Measurements from ENCODE around the gene ZNF524.
"Not testable (repeated sequence)": the region's sequence is repeated elsewhere in the genome, so short reads cannot be mapped to it uniquely, and the experiment has no call there.

The ZNF524 gene

DNA sequence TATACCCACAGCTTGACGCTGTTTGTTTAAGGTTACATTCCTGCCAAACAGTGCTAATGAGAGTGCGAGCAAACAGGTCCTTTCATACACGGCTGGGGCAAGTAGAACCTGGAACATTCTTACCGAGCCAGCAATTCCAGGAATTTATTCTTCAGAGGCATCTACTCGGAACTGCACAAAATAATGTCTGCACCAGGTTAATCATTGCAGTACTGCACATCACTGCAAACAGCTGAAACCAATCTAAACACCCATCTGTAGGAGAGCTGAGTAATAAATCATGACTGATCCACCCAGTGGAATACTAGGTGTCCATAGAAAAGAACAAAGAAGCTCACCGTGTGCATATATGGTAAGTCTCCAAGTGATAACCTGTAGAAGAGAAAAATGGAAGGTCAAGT is 18.3 kb upstream of the ZNF524 start:
- DNase-seq, result no peak

GRCh38 chr19:55582284-55582683 is 17.8 kb upstream of the ZNF524 start:
- not testable (repeated sequence) for DNase-seq

DNA sequence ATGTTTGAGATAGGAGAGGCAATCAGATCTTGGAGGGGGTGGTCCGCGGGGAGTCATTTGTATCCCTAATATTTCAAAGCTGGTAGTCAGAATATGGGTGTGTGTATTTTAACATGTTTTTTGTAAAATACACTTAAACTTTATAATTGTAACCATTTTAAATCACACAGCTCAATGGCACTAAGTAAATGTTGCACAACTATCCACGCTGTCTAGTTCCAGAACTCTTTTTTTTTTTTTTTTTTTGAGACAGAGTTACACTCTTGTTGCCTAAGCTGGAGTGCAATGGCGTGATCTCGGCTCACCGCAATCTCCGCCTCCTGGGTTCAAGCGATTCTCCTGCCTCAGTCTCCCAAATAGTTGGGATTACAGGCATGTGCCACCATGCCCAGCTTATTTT is 16.2 kb upstream of the ZNF524 start:
- not testable (repeated sequence) for DNase-seq

DNA sequence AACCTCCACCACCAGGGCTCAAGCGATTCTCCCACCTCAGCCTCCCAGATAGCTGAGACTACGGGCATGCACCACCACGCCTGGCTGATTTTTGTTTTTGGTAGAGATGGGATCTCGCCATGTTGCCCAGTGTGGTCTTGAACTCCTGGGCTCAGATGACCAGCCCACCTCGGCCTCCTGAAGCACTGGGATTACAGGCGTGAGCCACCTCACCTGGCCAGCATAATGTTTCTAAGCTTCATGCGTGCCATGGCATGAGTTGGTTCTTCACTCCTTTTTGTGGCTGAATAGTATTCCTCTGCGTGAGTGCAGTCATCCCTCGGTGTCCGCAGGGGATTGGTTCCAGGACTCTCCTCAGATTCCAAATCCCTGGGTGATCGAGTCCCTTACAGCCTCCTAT is 15.2 kb upstream of the ZNF524 start:
- no peak for DNase-seq

DNA sequence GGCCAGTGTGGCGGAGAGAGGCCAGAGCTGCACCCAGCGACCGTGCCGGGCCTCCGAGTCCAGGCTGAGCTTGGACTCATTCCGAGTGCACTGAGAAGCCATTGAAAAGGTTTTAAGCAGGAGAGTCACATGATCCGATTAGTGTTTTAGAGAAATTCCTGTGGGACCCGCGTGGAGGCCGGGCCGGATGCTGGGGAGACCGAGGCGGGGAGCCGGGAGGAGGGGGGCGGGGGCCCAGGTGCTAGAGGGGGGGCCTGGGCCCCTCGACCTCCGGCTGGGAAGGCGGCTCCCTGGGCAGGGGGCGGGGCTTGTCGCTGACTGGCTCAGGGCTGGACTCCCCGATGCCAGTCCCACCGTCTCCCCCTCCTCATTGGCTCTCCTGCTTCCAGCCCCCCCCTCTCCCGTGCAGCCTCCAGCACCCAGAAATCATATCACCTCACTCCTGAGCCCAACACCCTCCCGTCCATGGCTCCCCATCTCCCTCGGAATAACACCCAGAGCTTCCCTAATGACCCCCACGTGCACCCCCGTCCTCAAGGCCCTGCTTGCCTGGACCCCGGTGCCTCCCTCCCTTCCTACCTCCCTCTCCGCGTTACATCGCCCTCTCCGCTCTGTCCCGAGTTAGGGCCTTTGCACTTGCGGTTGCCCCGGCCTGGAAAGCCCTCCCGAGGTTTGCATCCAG is 14.3 kb upstream of the ZNF524 start:
- DNase-seq, result peak; percentile 85

GRCh38 chr19:55586976-55587668 is 13.0 kb upstream of the ZNF524 start:
- DNase-seq, result peak; percentile 91

GRCh38 chr19:55588738-55589137 is 11.3 kb upstream of the ZNF524 start:
- DNase-seq, result no peak

DNA sequence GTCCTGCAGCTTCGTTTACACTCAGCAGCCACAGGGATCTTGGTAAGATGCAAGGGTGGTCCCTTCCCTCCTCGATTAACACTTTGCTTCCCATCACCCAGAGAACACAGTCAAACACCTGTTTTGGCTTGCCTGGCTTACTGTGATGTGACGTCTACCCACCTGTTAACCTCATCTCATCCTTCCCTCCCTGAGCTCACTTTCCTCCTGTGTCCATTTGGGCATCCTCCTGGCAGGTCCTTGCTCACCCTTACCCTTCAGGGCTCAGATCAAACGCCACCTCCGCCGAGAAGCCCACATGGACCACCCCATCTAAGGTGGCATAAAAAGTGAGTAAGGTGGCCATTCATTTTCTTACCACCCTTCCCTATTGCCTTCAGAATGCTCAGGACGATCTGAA is 10.0 kb upstream of the ZNF524 start:
- no peak for DNase-seq

DNA sequence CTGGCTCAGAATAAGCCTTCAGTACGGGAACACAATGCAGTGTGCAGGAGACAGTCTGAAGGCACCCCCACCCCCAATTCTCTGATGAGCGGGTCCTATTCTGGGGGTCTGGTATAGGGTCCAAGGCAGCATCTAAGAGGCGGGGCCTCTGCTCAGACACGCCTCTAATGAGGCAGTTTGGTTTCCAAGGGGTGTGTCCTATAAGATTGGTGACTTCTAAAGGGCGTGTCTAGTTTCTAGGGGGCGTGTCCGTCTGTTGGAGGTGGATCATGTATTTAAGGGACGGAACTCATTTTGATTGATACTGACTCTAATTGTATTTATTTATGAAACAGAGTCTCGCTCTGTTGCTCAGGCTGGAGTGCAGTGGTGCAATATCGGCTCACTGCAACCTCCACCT is 9.5 kb upstream of the ZNF524 start:
- no peak for DNase-seq

- no peak for DNase-seq
Measured at GRCh38 chr19:55591555-55591954, 8.5 kb upstream of the ZNF524 start.

DNA sequence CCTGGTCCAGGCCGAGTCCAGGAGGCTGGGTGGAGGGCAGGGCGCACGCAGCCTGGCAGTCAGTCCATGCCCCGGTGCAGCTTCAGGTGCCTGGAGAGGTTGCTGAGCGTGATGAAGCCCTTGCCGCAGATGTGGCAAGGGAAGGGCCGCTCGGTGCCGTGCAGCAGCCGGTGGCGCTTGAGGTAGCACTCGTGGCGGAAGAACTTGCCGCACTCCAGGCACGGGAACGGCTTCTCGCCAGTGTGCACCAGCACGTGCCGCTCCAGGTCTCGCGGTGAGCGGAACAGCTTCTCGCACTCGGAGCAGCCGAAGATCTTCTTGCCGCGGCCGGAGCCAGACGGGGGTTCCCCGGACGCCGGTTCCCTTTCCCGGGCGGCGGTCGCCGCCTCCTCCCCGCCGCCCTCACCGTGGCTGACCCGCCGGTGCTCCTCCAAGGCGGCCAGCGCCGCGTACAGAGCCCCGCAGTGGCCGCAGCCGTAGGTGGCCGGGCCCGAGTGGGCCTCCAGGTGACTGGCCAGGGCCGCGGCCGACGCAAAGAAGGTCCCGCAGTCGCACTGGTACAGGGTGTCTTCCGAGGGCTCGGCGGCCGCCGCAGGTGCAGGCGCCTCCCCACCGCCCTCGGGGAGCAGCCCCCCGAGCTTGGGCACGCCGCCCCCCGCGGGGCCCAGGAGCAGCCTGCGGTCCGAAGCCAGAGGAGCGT is 7.5 kb upstream of the ZNF524 start:
- DNase-seq, result no peak

DNA sequence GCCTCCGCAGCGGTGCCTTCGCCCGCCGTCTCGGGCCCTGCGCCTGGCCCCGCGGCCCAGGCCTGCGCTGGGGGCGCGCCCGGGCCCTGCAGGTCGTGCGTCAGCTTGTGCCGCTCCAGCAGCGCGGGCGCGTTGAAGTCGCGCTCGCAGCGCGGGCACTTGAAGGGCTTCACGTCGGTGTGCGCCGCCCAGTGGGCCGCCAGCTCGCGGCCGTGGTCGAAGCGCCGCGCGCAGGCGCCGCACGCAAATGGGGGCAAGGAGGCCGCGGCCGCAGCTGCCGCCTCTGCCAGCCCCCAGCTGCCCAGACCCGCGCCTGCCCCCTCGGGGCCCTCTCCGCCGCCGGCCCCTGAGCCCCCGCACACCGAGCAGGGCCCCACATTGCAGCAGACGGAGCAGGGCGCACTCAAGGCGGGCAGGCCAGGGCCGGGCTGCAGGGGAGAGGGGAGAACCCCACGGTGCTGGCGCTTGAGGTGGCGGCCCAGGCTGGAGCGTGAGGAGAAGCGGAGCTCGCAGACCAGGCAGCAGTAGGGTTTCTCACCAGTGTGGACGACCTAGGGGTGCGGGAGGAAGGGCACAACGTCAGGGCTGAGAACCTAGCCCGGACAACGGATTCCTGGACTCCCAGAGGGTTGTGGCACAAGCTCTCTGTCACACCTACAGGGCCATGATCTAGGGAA is 6.9 kb upstream of the ZNF524 start:
- DNase-seq, result no peak

DNA sequence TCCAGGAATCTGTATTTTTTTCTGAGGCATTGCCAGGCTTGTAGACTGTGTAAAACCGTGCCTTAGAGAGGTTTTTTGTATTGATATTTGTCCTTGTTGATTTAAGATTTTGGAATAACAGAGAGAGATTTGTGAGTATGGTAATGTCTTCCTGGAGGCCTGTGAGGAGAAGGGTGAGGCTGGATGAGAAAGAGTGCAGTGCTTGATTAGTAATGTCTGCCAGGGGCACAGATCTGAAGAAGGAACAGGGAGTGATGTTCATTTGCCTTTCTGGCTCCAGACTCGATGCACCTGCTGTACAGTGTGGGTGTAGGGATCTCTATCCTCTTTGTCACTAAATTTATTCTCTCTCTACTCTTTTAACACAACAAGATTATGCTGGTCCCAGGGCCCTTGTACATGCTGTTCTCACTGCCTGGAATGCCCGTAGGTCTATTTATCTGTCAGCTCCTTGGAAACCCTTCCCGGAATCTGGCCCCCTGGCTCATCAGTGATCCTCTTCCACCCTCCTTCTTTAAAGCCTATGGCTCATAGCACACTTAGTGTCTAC is 5.0 kb upstream of the ZNF524 start:
- DNase-seq, result no peak

DNA sequence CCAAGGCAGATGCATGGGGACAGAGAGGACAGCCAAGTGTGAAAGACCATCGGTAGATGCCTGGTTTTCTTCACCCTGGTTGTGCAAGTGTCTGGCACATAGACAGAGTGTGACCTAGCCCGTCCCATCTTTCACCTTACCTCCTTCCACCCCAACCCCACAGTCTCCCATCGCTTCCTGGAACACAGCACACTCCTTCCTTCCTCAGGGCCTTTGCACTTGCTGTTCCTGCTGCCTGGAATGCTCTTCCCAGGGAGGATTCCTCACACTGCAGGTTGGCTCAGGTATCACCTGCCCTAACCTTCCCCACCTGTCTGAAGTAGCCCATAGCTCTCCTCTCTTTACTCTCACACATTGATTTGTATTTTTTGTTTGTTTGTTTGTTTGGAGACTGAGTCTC is 3.8 kb upstream of the ZNF524 start:
- DNase-seq, result no peak

DNA sequence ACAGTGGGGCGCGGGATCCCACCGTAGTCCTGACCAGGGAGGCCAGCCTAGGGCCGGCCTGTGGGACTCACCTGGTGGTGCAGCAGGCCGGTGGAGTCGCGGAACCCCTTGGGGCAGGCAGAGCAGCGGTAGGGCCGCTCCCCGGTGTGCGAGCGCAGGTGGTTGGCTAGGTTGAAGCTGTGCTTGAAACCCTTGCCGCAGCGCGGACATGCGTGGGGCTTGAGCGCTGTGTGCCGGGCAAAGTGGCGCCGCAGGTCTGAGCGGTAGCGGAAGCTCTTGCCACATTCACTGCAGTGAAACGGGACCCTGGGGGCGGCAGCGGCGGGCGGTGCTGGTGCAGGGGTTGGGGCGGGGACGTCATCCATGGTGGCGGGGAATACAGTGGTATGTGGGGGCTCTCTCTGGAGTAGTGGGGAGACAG is 2.6 kb upstream of the ZNF524 start:
- no peak for DNase-seq

- DNase-seq, result no peak
Measured at GRCh38 chr19:55598034-55598433, 2.1 kb upstream of the ZNF524 start.

DNA sequence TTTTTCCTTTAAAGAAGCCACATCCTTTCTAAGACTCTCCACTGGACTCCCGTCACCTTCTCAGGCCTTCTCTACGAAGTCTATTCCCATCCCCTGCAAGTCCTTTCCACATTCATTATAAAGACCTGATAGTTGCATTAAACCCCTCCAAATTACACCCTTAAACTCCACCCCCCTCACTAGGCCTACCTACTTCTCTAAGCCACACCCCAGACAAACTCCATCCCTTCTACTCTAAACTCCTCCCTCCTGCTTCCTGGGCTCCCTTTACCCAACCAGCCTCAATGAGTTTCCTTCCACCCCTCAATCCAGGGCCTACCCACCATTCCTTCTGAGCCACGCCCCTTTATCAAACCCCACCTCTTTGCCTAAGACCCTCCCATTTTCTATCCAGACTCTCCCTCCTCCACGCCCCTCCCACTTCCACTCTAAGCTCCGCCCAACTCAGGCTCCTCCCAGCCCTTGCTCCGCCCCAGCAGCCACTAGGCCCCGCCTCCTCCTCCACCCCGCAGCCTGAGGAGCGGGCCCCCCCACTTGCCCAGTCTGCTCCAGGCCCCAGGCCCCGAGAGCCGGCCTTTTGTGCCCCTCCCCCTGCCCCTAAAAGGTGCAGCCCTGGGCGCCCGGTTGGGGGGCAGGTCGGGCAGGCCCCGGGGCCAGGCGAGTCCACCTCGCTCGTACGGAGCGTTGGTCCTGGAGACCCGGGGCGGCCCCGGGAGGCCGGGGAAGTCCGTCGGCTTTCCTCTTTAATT is 1.2 kb upstream of the ZNF524 start:
- DNase-seq, result peak; percentile 95

DNA sequence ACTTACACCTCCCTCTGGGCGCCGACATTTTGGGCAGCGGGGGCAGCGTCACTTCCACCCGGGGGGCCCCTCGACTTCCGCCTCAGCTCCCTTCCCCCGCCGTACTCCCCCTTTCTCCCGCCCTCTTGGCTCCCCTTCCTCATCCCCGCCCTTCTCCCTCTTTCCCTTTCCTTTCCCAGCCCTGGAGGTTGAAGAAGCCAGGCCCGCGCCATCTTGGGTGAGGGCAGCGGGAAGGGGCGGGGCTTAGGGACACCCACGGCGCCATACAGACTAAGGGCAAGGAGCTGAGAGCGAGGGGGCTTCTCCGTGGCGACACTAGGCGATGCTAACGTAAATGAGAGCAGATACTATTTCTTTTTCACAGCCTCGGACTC is 633 bp upstream of the ZNF524 start, which contains the start of gene FIZ1:
FIZ1 (minus strand) TSS at position 50 of the 374 bp plus-strand sequence. CDS start 1,652 bp downstream, outside the sequence.
- DNase-seq, result peak; percentile 99

DNA sequence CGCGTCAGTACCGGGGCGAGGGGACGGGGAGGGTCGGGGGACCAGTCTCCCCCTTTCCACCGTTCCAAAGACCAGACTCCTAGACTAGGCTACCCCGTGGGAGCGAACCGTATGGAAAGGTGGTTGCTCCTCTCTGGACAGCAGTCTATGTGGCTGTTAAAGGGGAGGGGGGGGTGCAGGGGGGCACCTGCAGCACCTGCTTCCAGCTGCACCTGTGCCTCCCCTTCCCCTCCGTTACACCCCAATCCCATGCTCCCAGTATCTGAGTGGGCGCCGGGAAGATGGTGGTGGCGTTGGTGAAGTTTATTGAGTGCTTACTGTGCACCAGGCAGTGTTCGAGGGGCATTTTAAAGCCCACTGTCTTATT is 557 bp downstream of the ZNF524 start:
- no peak for DNase-seq

GRCh38 chr19:55601084-55601483 is 996 bp downstream of the ZNF524 start:
- no peak for DNase-seq

DNA sequence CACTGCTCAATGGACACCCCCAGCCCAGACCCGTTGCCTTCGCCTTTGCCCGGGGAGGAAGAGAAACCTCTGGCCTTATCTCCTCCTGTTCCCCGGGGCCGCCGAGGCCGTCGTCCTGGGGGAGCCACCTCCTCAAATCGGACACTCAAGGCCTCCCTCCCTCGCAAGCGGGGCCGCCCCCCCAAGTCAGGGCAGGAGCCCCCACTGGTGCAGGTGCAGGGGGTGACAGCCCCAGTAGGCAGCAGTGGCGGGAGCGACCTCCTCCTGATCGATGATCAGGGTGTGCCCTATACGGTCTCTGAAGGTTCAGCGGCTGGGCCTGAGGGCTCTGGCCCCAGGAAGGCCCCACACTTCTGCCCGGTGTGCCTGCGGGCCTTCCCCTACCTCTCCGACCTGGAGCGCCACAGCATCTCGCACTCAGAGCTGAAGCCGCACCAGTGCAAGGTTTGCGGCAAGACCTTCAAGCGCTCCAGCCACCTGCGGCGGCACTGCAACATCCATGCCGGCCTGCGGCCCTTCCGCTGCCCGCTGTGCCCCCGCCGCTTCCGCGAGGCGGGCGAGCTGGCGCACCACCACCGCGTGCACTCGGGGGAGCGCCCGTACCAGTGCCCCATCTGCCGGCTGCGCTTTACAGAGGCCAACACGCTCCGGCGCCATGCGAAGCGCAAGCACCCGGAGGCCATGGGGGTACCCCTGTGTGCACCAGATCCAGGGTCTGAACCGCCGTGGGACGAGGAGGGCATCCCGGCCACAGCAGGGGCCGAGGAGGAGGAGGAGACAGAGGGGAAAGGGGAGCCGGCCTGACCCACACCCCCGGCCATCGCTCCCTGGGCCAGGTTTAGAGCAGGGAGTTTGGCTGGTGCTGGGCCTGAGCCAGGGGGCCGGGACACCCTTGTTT is 2.3 kb downstream of the ZNF524 start:
- DNase-seq, result no peak
